HG02571 (cell line): ENCODE results near the gene GULP1.

ENCODE experiments used
- ATAC-seq: cut with Tn5 transposase; IDR thresholded peaks from one replicate; pipeline ENCODE4 v1.9.1; 2021; ENCODE audit warnings: mild to moderate bottlenecking, moderate library complexity; ENCODE audit not compliant: unreplicated experiment

GULP1 gene

GRCh38 chr2:188322569-188323551, 31.2 kb downstream of the GULP1 start:
- ATAC-seq: no peak

GRCh38 chr2:188324067-188324466, 32.4 kb downstream of the GULP1 start:
- ATAC-seq: no peak

GRCh38 chr2:188326290-188326668, 34.6 kb downstream of the GULP1 start:
- no peak for ATAC-seq

GRCh38 chr2:188326669-188327301, 35.1 kb downstream of the GULP1 start:
- no peak for ATAC-seq

GRCh38 chr2:188327518-188328213, 36.0 kb downstream of the GULP1 start:
- no peak for ATAC-seq

- ATAC-seq: no peak
Measured at GRCh38 chr2:188328419-188328818, 36.7 kb downstream of the GULP1 start.

GRCh38 chr2:188330316-188331053, 38.8 kb downstream of the GULP1 start:
- ATAC-seq: no peak

GRCh38 chr2:188332619-188333018, 40.9 kb downstream of the GULP1 start:
- no peak for ATAC-seq

GRCh38 chr2:188333751-188334524, 42.3 kb downstream of the GULP1 start:
- ATAC-seq: no peak

GRCh38 chr2:188338463-188338862, 46.8 kb downstream of the GULP1 start:
- ATAC-seq: no peak

GRCh38 chr2:188340257-188340656, 48.6 kb downstream of the GULP1 start:
- ATAC-seq: no peak

- ATAC-seq: no peak
Measured at GRCh38 chr2:188345020-188345419, 53.3 kb downstream of the GULP1 start.

GRCh38 chr2:188345426-188345825, 53.8 kb downstream of the GULP1 start:
- no peak for ATAC-seq

- no peak for ATAC-seq
Measured at GRCh38 chr2:188345831-188346458, 54.3 kb downstream of the GULP1 start.

GRCh38 chr2:188349019-188349418, 57.3 kb downstream of the GULP1 start:
- no peak for ATAC-seq

GRCh38 chr2:188353282-188353681, 61.6 kb downstream of the GULP1 start:
- no peak for ATAC-seq

- no peak for ATAC-seq
Measured at GRCh38 chr2:188360485-188361263, 69.0 kb downstream of the GULP1 start.

GRCh38 chr2:188364033-188364630, 72.5 kb downstream of the GULP1 start:
- ATAC-seq: no peak
